Measurements from ENCODE around the gene RGS10. TPM values are rescaled to one million over a fixed set of nuclear protein-coding genes. Genes with fewer than 3 reads are reported as not detected.

RGS10 gene
- total and polyA plus RNA-seq, 9 of the 15 experiments (the other 6 are each of a cell fraction or from before 2014, with no cell fraction given): 31.9 to 123 (median 62.1) TPM

- TF ChIP-seq REST (IDR thresholded peaks at IDR 0.05; ENCODE audit: borderline replicate concordance) (peak; percentile 41; the same call in 1 of the 2 replicates), REST (CRISPR knock-in tag; IDR thresholded peaks at IDR 0.05; ENCODE audit: low read depth) (no peak), MNT (conservative IDR thresholded peaks at IDR 0.05) (no peak)
Observed at GRCh38 chr10:119541046-119541445, 1.5 kb downstream of the RGS10 start (continued).
